SU-DHL-6 (cell line): ENCODE results near the gene SPTA1.

Experiments
- H2AFZ ChIP-seq: fragments of 200-600 bp; sonication (generic); 2 replicates; pipeline ENCODE4 v1.6.1; 2014; ENCODE audit warnings: low read depth, mild to moderate bottlenecking, moderate library complexity, mixed read lengths, antibody characterized with exemption, low read length; ENCODE audit not compliant: severe bottlenecking
- H3F3A ChIP-seq: fragments of 200-600 bp; shearing (Covaris generic); 2 replicates; pipeline ENCODE4 v1.6.0; 2016; ENCODE audit warnings: antibody characterized with exemption, mild to moderate bottlenecking; ENCODE audit not compliant: insufficient read depth
- H3K27ac ChIP-seq: fragments of 200-600 bp; sonication (generic); 2 replicates; pipeline ENCODE4 v1.5.1; 2016; ENCODE audit warnings: low read depth, mild to moderate bottlenecking, low read length, moderate library complexity, mixed read lengths
- H3K27me3 ChIP-seq: fragments of 200-600 bp; sonication (generic), shearing (Covaris generic); 2 replicates; pipeline ENCODE4 v1.6.0; 2014; ENCODE audit warnings: mild to moderate bottlenecking, low read length
- H3K36me3 ChIP-seq: fragments of 200-600 bp; sonication (generic); 2 replicates; pipeline ENCODE4 v1.6.1; 2014; ENCODE audit warnings: mild to moderate bottlenecking, low read length, mixed read lengths
- H3K4me2 ChIP-seq: fragments of 300-600, 200-600 bp; shearing (Covaris generic), sonication (generic); 2 replicates; pipeline ENCODE4 v1.6.0; 2014; ENCODE audit warnings: low read length, low read depth, mild to moderate bottlenecking; ENCODE audit not compliant: poor library complexity, severe bottlenecking
- H3K4me3 ChIP-seq: fragments of 200-600 bp; sonication (generic); 2 replicates; pipeline ENCODE4 v1.5.1; 2014; ENCODE audit warnings: antibody characterized with exemption, low read length, mild to moderate bottlenecking, mixed read lengths; ENCODE audit not compliant: insufficient read depth, poor library complexity, severe bottlenecking
- H3K79me2 ChIP-seq: fragments of 200-600 bp; sonication (generic); 2 replicates; pipeline ENCODE4 v1.6.1; 2014; ENCODE audit warnings: mild to moderate bottlenecking, low read length, moderate library complexity; ENCODE audit not compliant: insufficient read depth
- H3K9ac ChIP-seq: fragments of 200-600 bp; sonication (generic); 2 replicates; pipeline ENCODE4 v1.7.0; 2014; ENCODE audit warnings: mild to moderate bottlenecking, low read length
- H3K9me2 ChIP-seq: fragments of 200-600 bp; sonication (generic); replicated peaks from 2 replicates; pipeline ENCODE4 v1.6.1; 2014; ENCODE audit warnings: low read length; ENCODE audit not compliant: insufficient read depth
- H3K9me3 ChIP-seq: fragments of 200-600 bp; sonication (generic); 2 replicates; pipeline ENCODE4 v1.6.1; 2014; ENCODE audit warnings: low read length, mixed read lengths; ENCODE audit not compliant: insufficient read depth
- H4K20me1 ChIP-seq: fragments of 200-600 bp; sonication (generic); 2 replicates; pipeline ENCODE4 v1.6.1; 2014; ENCODE audit warnings: low read depth, mild to moderate bottlenecking, antibody characterized with exemption, low read length, moderate library complexity, mixed read lengths
- EZH2phosphoT487 ChIP-seq: fragments of 200-600 bp; sonication (generic), shearing (Covaris generic); conservative IDR thresholded peaks from 2 replicates; pipeline ENCODE4 v1.6.1; 2018; ENCODE audit warnings: mild to moderate bottlenecking, antibody characterized with exemption, low read length, moderate library complexity, mixed read lengths
- TF ChIP-seq, protein P1 (sequence below): fragments of 200-600 bp; sonication (generic); IDR thresholded peaks from one replicate; pipeline ENCODE4 v1.5.1; 2017; ENCODE audit warnings: antibody characterized with exemption, mild to moderate bottlenecking, low read length, moderate library complexity; ENCODE audit not compliant: insufficient read depth, poor library complexity, severe bottlenecking

The SPTA1 gene

DNA sequence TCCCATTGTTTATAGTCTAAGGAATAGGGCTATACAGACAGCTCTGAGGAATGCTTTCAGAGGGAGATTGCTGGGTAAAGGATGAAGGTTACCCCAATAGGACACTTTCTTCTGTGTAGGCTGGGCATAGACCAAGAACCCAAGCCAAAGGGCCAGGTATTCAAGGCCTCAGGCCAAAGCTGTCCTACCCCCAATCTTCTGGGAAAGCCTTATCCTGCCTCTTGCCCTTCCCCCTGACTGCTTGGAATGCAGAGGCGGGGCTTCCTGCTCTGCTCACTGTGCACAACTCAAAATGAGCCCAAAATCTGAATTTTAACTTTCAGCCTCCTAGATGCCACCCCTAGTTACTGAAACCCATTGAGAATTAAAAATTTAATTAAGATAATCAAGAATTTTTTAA is 79.2 kb downstream of the SPTA1 start:
- Histone ChIP-seq H3K9me2 (no peaks in the 10 kb centered on the region), H3K9ac (no peak overlapping the region), H3K79me2 (no peaks in the 10 kb centered on the region), H3K4me2 (no peak overlapping the region), H3K9me3 (no peaks in the 10 kb centered on the region), H3F3A (no peaks in the 10 kb centered on the region), H3K27ac (no peak overlapping the region), H4K20me1 (no peaks in the 10 kb centered on the region), H3K27me3 (no peaks in the 10 kb centered on the region), H3K36me3 (no peaks in the 10 kb centered on the region), H2AFZ (no peak overlapping the region), H3K4me3 (no peak overlapping the region)
- TF ChIP-seq EZH2phosphoT487, result no peak
- TF ChIP-seq, protein P1, sequence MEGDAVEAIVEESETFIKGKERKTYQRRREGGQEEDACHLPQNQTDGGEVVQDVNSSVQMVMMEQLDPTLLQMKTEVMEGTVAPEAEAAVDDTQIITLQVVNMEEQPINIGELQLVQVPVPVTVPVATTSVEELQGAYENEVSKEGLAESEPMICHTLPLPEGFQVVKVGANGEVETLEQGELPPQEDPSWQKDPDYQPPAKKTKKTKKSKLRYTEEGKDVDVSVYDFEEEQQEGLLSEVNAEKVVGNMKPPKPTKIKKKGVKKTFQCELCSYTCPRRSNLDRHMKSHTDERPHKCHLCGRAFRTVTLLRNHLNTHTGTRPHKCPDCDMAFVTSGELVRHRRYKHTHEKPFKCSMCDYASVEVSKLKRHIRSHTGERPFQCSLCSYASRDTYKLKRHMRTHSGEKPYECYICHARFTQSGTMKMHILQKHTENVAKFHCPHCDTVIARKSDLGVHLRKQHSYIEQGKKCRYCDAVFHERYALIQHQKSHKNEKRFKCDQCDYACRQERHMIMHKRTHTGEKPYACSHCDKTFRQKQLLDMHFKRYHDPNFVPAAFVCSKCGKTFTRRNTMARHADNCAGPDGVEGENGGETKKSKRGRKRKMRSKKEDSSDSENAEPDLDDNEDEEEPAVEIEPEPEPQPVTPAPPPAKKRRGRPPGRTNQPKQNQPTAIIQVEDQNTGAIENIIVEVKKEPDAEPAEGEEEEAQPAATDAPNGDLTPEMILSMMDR, result no peak

DNA sequence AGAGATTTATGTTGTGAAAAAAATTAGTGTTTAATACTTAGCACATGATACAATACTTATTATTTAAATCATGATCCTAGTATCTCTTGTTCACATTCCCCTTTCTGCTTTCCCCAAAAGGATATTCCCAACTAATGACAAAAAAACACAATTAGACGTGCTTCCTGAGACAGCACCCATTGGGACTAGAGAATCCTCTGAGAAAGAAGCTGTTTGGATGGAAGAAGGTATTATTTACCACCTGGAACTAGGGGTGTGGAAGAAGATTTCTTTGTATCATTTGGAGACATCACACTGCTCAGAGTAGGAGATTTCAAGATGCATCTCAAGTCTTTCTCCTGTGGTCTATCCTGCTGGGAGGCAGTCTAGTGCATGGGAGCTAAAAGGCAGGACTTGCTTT is 81.5 kb downstream of the SPTA1 start, which contains the start of gene OR10Z1:
TSS of gene OR10Z1 (plus strand) at position 301 of the 400 bp plus-strand sequence. CDS start 1,171 bp downstream, outside the sequence.
- no peak within 1 kb of the TSS for H3K4me2 ChIP-seq
- H3K9me2 ChIP-seq, result no peaks in the 10 kb centered on the region
- no peak for TF ChIP-seq EZH2phosphoT487
- TF ChIP-seq, protein P1, result no peak
- no peaks in the 10 kb centered on the region for H3K27me3 ChIP-seq
- no peak within 1 kb of the TSS for H3K9ac ChIP-seq
- H2AFZ ChIP-seq, result no peak within 1 kb of the TSS
- H3K4me3 ChIP-seq, result no peak within 1 kb of the TSS
- no peaks in the 10 kb centered on the region for H3K9me3 ChIP-seq
- no peaks in the 10 kb centered on the region for H4K20me1 ChIP-seq
- H3K27ac ChIP-seq, result no peak within 1 kb of the TSS
- H3K36me3 ChIP-seq, result no peaks in the 10 kb centered on the region
- H3F3A ChIP-seq, result no peaks in the 10 kb centered on the region
- no peaks in the 10 kb centered on the region for H3K79me2 ChIP-seq

DNA sequence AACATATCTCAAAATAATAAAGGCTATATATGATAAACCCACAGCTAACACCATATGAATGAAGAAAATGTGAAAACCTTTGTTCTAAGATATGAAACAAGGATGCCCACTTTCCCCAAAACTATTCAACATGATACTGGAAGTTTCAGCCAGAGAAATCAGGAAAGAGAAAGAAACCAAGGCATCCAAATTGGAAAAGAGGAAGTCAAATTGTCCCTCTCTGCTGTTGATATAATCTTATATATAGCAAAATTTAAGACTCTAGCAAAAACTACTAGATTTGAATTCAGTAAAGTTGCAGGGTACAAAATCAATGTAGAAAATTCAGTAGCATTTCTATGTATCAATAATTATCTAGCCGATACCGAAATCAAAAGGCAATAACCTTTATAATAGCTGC is 85.8 kb downstream of the SPTA1 start:
- TF ChIP-seq EZH2phosphoT487, result no peak
- TF ChIP-seq, protein P1, result no peak
- H3K9ac ChIP-seq, result no peak overlapping the region
- no peak overlapping the region for H2AFZ ChIP-seq
- H4K20me1 ChIP-seq, result no peaks in the 10 kb centered on the region
- no peaks in the 10 kb centered on the region for H3F3A ChIP-seq
- H3K4me2 ChIP-seq, result no peak overlapping the region
- no peaks in the 10 kb centered on the region for H3K9me2 ChIP-seq
- no peaks in the 10 kb centered on the region for H3K36me3 ChIP-seq
- H3K27me3 ChIP-seq, result no peaks in the 10 kb centered on the region
- H3K4me3 ChIP-seq, result no peak overlapping the region
- no peak overlapping the region for H3K27ac ChIP-seq
- H3K9me3 ChIP-seq, result 0 out of 2 replicates have a peak, but pooled peaks cover 10% of the 10 kb centered on the region
- no peaks in the 10 kb centered on the region for H3K79me2 ChIP-seq
